BJ (cell line): ENCODE measurements around the gene AVL9. TPM values are rescaled to one million over a fixed set of nuclear protein-coding genes. Genes with fewer than 3 reads are reported as not detected.

Source experiments
- CTCF ChIA-PET: fragments of 350-600 bp; formaldehyde crosslinking; extraction: SDS; loops from one replicate; lab custom pipeline; 2021; ENCODE audit warnings: antibody characterized with exemption, inconsistent platforms; lab: Yijun Ruan, JAX
- POLR2A ChIA-PET: fragments of 300-600 bp; sonication (Branson Sonifier 250); formaldehyde crosslinking; extraction: SDS; loops from one replicate; lab custom pipeline; 2021; ENCODE audit warnings: antibody characterized with exemption; lab: Charles Lee
- DNase-seq: peaks from one replicate; pipeline ENCODE4 v3.0.0-alpha.2; 2011; ENCODE audit warnings: low read depth
- H3K27me3 ChIP-seq: 2 replicates; pipeline ENCODE4 v1.6.0; 2011; ENCODE audit warnings: low read length; ENCODE audit not compliant: control insufficient read depth, insufficient read depth
- H3K36me3 ChIP-seq: 2 replicates; pipeline ENCODE4 v1.5.1; 2011; ENCODE audit warnings: low read length; ENCODE audit not compliant: control insufficient read depth, insufficient read depth
- H3K4me3 ChIP-seq: 2 replicates; pipeline ENCODE4 v1.5.1; 2011; ENCODE audit warnings: low read depth, mild to moderate bottlenecking, control low read depth, low read length
- CTCF ChIP-seq: IDR thresholded peaks from 2 replicates; pipeline ENCODE4 v1.5.1; 2011; ENCODE audit warnings: low read depth, mild to moderate bottlenecking, control low read depth, inconsistent platforms, low read length, moderate library complexity; ENCODE audit not compliant: insufficient read depth
- polyA plus RNA-seq: library from polyadenylated mRNA; depleted of rRNA; stranded (reverse); fragments of >200 nt; gene quantifications from 2 replicates; pipeline ENCODE4 v1.2.3, GENCODE V29; 2011

The AVL9 gene
- polyA plus RNA-seq, 1 experiment: 12.0 TPM

GRCh38 chr7:32516551-32517100 is 21.3 kb downstream of the AVL9 start:
- ChIA-PET CTCF (no interaction called here), POLR2A (no interaction called here)
- no peak for DNase-seq
- no peaks in the 10 kb centered on the region for H3K36me3 ChIP-seq
- H3K27me3 ChIP-seq: no peaks in the 10 kb centered on the region
- TF ChIP-seq CTCF: no peak
- no peak overlapping the region for H3K4me3 ChIP-seq

- CTCF ChIA-PET: no interaction called here
- TF ChIP-seq CTCF: no peak
- no peaks in the 10 kb centered on the region for H3K36me3 ChIP-seq
- no peak for DNase-seq
- H3K27me3 ChIP-seq: no peaks in the 10 kb centered on the region
- H3K4me3 ChIP-seq: no peak overlapping the region
- POLR2A ChIA-PET: no interaction called here
Measured at GRCh38 chr7:32518534-32519140, 23.3 kb downstream of the AVL9 start.

GRCh38 chr7:32519763-32520162 is 24.5 kb downstream of the AVL9 start:
- CTCF ChIA-PET: no interaction called here
- POLR2A ChIA-PET: no interaction called here
- H3K4me3 ChIP-seq: no peak overlapping the region

GRCh38 chr7:32522746-32523530 is 27.6 kb downstream of the AVL9 start:
- ChIA-PET CTCF (no interaction called here), POLR2A (no interaction called here)
- Histone ChIP-seq H3K36me3 (no peaks in the 10 kb centered on the region), H3K27me3 (no peaks in the 10 kb centered on the region), H3K4me3 (no peak overlapping the region)
- no peak for DNase-seq
- TF ChIP-seq CTCF: no peak

More at GRCh38 chr7:32519763-32520162, 24.5 kb downstream of the AVL9 start:
- no peak for DNase-seq
- Histone ChIP-seq H3K36me3 (no peaks in the 10 kb centered on the region), H3K27me3 (no peaks in the 10 kb centered on the region)
- no peak for TF ChIP-seq CTCF

GRCh38 chr7:32524631-32525030 is 29.3 kb downstream of the AVL9 start:
- DNase-seq: no peak
- ChIA-PET POLR2A (no interaction called here), CTCF (no interaction called here)
- Histone ChIP-seq H3K36me3 (no peaks in the 10 kb centered on the region), H3K4me3 (no peak overlapping the region), H3K27me3 (no peaks in the 10 kb centered on the region)
- TF ChIP-seq CTCF: no peak
